ENCODE measurements around the gene NDUFV3.
"Not testable (repeated sequence)": the region's sequence is repeated elsewhere in the genome, so short reads cannot be mapped to it uniquely, and the experiment has no call there.

NDUFV3 gene

GRCh38 chr21:42847726-42848125 is 45.4 kb upstream of the NDUFV3 start:
- TF ChIP-seq ZNF24 (tag by site-specific recombination; IDR thresholded peaks at IDR 0.05) (no peak), ZNF560 (tag by site-specific recombination; IDR thresholded peaks at IDR 0.05; ENCODE audit: borderline replicate concordance) (no peak), MEIS1 (CRISPR knock-in tag; IDR thresholded peaks at IDR 0.05; ENCODE audit: borderline replicate concordance) (no peak), ZNF449 (tag by site-specific recombination; IDR thresholded peaks at IDR 0.05) (no peak), ZNF664 (tag by site-specific recombination; IDR thresholded peaks at IDR 0.05) (no peak), PATZ1 (tag by site-specific recombination; IDR thresholded peaks at IDR 0.05) (no peak), YY1 (tag by site-specific recombination; IDR thresholded peaks at IDR 0.05) (no peak), ZNF785 (tag by site-specific recombination; IDR thresholded peaks at IDR 0.05) (no peak), ZNF548 (tag by site-specific recombination; IDR thresholded peaks at IDR 0.05) (no peak), BCL6B (tag by site-specific recombination; IDR thresholded peaks at IDR 0.05) (no peak), MYNN (tag by site-specific recombination; IDR thresholded peaks at IDR 0.05; ENCODE audit: borderline replicate concordance) (no peak), PRDM4 (tag by site-specific recombination; IDR thresholded peaks at IDR 0.05) (no peak), ZNF549 (tag by site-specific recombination; IDR thresholded peaks at IDR 0.05) (no peak), ZBTB1 (tag by site-specific recombination; IDR thresholded peaks at IDR 0.05) (no peak), GLI4 (tag by site-specific recombination; IDR thresholded peaks at IDR 0.05) (no peak), ZFP3 (tag by site-specific recombination; IDR thresholded peaks at IDR 0.05; ENCODE audit: low read depth) (no peak), ZNF174 (tag by site-specific recombination; IDR thresholded peaks at IDR 0.05) (no peak)
- TF ChIP-seq, protein P1, sequence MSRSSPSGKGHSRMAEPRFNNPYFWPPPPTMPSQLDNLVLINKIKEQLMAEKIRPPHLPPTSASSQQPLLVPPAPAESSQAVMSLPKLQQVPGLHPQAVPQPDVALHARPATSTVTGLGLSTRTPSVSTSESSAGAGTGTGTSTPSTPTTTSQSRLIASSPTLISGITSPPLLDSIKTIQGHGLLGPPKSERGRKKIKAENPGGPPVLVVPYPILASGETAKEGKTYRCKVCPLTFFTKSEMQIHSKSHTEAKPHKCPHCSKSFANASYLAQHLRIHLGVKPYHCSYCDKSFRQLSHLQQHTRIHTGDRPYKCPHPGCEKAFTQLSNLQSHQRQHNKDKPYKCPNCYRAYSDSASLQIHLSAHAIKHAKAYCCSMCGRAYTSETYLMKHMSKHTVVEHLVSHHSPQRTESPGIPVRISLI (tag by site-specific recombination; IDR thresholded peaks at IDR 0.05): no peak
- TF ChIP-seq, protein P2, sequence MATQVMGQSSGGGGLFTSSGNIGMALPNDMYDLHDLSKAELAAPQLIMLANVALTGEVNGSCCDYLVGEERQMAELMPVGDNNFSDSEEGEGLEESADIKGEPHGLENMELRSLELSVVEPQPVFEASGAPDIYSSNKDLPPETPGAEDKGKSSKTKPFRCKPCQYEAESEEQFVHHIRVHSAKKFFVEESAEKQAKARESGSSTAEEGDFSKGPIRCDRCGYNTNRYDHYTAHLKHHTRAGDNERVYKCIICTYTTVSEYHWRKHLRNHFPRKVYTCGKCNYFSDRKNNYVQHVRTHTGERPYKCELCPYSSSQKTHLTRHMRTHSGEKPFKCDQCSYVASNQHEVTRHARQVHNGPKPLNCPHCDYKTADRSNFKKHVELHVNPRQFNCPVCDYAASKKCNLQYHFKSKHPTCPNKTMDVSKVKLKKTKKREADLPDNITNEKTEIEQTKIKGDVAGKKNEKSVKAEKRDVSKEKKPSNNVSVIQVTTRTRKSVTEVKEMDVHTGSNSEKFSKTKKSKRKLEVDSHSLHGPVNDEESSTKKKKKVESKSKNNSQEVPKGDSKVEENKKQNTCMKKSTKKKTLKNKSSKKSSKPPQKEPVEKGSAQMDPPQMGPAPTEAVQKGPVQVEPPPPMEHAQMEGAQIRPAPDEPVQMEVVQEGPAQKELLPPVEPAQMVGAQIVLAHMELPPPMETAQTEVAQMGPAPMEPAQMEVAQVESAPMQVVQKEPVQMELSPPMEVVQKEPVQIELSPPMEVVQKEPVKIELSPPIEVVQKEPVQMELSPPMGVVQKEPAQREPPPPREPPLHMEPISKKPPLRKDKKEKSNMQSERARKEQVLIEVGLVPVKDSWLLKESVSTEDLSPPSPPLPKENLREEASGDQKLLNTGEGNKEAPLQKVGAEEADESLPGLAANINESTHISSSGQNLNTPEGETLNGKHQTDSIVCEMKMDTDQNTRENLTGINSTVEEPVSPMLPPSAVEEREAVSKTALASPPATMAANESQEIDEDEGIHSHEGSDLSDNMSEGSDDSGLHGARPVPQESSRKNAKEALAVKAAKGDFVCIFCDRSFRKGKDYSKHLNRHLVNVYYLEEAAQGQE (tag by site-specific recombination; IDR thresholded peaks at IDR 0.05): no peak
- TF ChIP-seq, protein P3, sequence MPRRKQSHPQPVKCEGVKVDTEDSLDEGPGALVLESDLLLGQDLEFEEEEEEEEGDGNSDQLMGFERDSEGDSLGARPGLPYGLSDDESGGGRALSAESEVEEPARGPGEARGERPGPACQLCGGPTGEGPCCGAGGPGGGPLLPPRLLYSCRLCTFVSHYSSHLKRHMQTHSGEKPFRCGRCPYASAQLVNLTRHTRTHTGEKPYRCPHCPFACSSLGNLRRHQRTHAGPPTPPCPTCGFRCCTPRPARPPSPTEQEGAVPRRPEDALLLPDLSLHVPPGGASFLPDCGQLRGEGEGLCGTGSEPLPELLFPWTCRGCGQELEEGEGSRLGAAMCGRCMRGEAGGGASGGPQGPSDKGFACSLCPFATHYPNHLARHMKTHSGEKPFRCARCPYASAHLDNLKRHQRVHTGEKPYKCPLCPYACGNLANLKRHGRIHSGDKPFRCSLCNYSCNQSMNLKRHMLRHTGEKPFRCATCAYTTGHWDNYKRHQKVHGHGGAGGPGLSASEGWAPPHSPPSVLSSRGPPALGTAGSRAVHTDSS (tag by site-specific recombination; IDR thresholded peaks at IDR 0.05): no peak
- no peak overlapping the region for H3K4me3 ChIP-seq (ENCODE audit: low read depth, low read length)

GRCh38 chr21:42848144-42848931 is 44.8 kb upstream of the NDUFV3 start:
- H3K36me3 ChIP-seq (ENCODE audit: control insufficient read depth in 2 of 2, insufficient read depth in 1 of 2, low read length in 2 of 2): peaks cover 23 to 90% of the 10 kb centered on the region in 2 experiments
- CTCF ChIA-PET; H3K9me3 ChIP-seq (ENCODE audit: control insufficient read depth, insufficient read depth, low read depth, low read length); POLR2A ChIA-PET; H3K4me1 ChIP-seq (ENCODE audit: control insufficient read depth, insufficient read depth, low read length); H3K4me3 ChIP-seq (ENCODE audit: low read depth, low read length); H3K27ac ChIP-seq (ENCODE audit: extremely low read depth, low read depth, low read length): not testable (repeated sequence)

More at GRCh38 chr21:42847726-42848125, 45.4 kb upstream of the NDUFV3 start:
- Histone ChIP-seq H3K27ac (ENCODE audit: extremely low read depth, low read depth, low read length) (no peak overlapping the region), H3K9me3 (ENCODE audit: control insufficient read depth, insufficient read depth, low read depth, low read length) (no peaks in the 10 kb centered on the region), H3K36me3 (ENCODE audit: control insufficient read depth in 2 of 2, insufficient read depth in 1 of 2, low read length in 2 of 2) (peaks cover 29 to 89% of the 10 kb centered on the region in 2 experiments), H3K4me1 (ENCODE audit: control insufficient read depth, insufficient read depth, low read length) (no peaks in the 10 kb centered on the region)
- ChIA-PET CTCF (no interaction called here), POLR2A (no interaction called here)
